Cardiac muscle cell (in vitro differentiated cells and primary cell): ENCODE data around the gene CFAP221. TPM values are rescaled to one million over a fixed set of nuclear protein-coding genes. Genes with fewer than 3 reads are reported as not detected.

Experiments used
- DNase-seq, 2 donors: peaks; one replicate each; pipeline versions ENCODE4 v3.0.0 to v3.0.0-alpha.2; 2010 to 2017; ENCODE audit warnings: low read depth in 1 of 2, low spot score in 1 of 2
- H3K27ac ChIP-seq: fragments of 200-600 bp; sonication (generic); 2 replicates; pipeline ENCODE4 v1.5.1; 2016
- H3K27me3 ChIP-seq: fragments of 200-600 bp; sonication (generic); 2 replicates; pipeline ENCODE4 v1.6.0; 2016; ENCODE audit warnings: control low read depth
- H3K36me3 ChIP-seq: fragments of 200-600 bp; sonication (generic); 2 replicates; pipeline ENCODE4 v1.5.1; 2016; ENCODE audit warnings: control low read depth
- H3K4me1 ChIP-seq: fragments of 200-600 bp; sonication (generic); 2 replicates; pipeline ENCODE4 v1.8.1; 2017; ENCODE audit warnings: low read depth, mild to moderate bottlenecking, mixed run types
- H3K4me3 ChIP-seq: fragments of 200-600 bp; sonication (generic); 2 replicates; pipeline ENCODE4 v1.5.1; 2016; ENCODE audit warnings: mild to moderate bottlenecking
- H3K9me3 ChIP-seq: fragments of 200-600 bp; sonication (generic); 2 replicates; pipeline ENCODE4 v1.5.1; 2017; ENCODE audit warnings: low read depth, mild to moderate bottlenecking, control low read depth
- CTCF ChIP-seq: IDR thresholded peaks from 2 replicates; pipeline ENCODE4 v1.5.1; 2012; ENCODE audit warnings: low read depth, mild to moderate bottlenecking, low read length
- polyA plus RNA-seq: library from polyadenylated mRNA; unstranded; fragments of >200 nt; fragmentation: Nextera tagmentation; extraction: Ambion mirVana; gene quantifications from 2 replicates; pipeline ENCODE4 v1.2.1, GENCODE V29; 2016
- total RNA-seq: library from RNA; depleted of rRNA; stranded (reverse); fragments of >200 nt; gene quantifications from 2 replicates; pipeline ENCODE4 v1.2.3, GENCODE V29; 2016

CFAP221 gene
- total and polyA plus RNA-seq, 2 experiments from 2014 or later, result 12.9 to 13.6 TPM

- Histone ChIP-seq H3K27ac (no peak overlapping the region), H3K4me1 (peaks cover 22% of the 10 kb centered on the region), H3K36me3 (no peaks in the 10 kb centered on the region), H3K27me3 (no peaks in the 10 kb centered on the region), H3K9me3 (no peaks in the 10 kb centered on the region), H3K4me3 (no peak overlapping the region)
- no peak for DNase-seq
- no peak for TF ChIP-seq CTCF
Measured at GRCh38 chr2:119550856-119551255, 6.6 kb downstream of the CFAP221 start.

GRCh38 chr2:119552902-119553301 is 8.7 kb downstream of the CFAP221 start:
- DNase-seq, result no peak
- Histone ChIP-seq H3K4me3 (no peak overlapping the region), H3K9me3 (no peaks in the 10 kb centered on the region), H3K27ac (no peak overlapping the region), H3K36me3 (no peaks in the 10 kb centered on the region), H3K4me1 (peaks cover 11% of the 10 kb centered on the region), H3K27me3 (no peaks in the 10 kb centered on the region)
- TF ChIP-seq CTCF, result no peak

- H3K4me3 ChIP-seq, result no peak overlapping the region
- TF ChIP-seq CTCF, result no peak
Measured at GRCh38 chr2:119553687-119554344, 9.6 kb downstream of the CFAP221 start.

GRCh38 chr2:119565481-119565880 is 21.2 kb downstream of the CFAP221 start:
- no peak for DNase-seq
- TF ChIP-seq CTCF, result no peak
- no peak overlapping the region for H3K27ac ChIP-seq
- no peaks in the 10 kb centered on the region for H3K36me3 ChIP-seq
- no peaks in the 10 kb centered on the region for H3K4me1 ChIP-seq
- H3K27me3 ChIP-seq, result no peaks in the 10 kb centered on the region
- H3K4me3 ChIP-seq, result no peak overlapping the region
- no peaks in the 10 kb centered on the region for H3K9me3 ChIP-seq

More at GRCh38 chr2:119553687-119554344, 9.6 kb downstream of the CFAP221 start:
- Histone ChIP-seq H3K27ac (no peak overlapping the region), H3K9me3 (no peaks in the 10 kb centered on the region), H3K27me3 (no peaks in the 10 kb centered on the region), H3K36me3 (no peaks in the 10 kb centered on the region), H3K4me1 (peaks cover 4% of the 10 kb centered on the region)
- no peak for DNase-seq

- H3K4me3 ChIP-seq, result no peak overlapping the region
- no peak for DNase-seq
- no peak overlapping the region for H3K27ac ChIP-seq
- no peaks in the 10 kb centered on the region for H3K9me3 ChIP-seq
- no peaks in the 10 kb centered on the region for H3K4me1 ChIP-seq
- no peaks in the 10 kb centered on the region for H3K27me3 ChIP-seq
- TF ChIP-seq CTCF, result no peak
- no peaks in the 10 kb centered on the region for H3K36me3 ChIP-seq
Measured at GRCh38 chr2:119567292-119567691, 23.0 kb downstream of the CFAP221 start.
